Adipocyte (in vitro differentiated cells): ENCODE measurements around the gene PRKCE.

ENCODE experiments used
- DNase-seq: peaks from one replicate; pipeline ENCODE4 v3.0.0-alpha.2; 2015; ENCODE audit warnings: low read depth
- H3K27me3 ChIP-seq: replicated peaks from 2 replicates; pipeline ENCODE4 v1.7.0; 2013; ENCODE audit warnings: mild to moderate bottlenecking, low read length, moderate library complexity; ENCODE audit not compliant: control insufficient read depth, insufficient read depth
- H3K36me3 ChIP-seq: 2 replicates; pipeline ENCODE4 v1.7.0; 2013; ENCODE audit warnings: low read length, mild to moderate bottlenecking, moderate library complexity; ENCODE audit not compliant: control insufficient read depth, insufficient read depth, severe bottlenecking
- H3K4me1 ChIP-seq: 2 replicates; pipeline ENCODE4 v1.7.0; 2013; ENCODE audit warnings: mild to moderate bottlenecking, low read length, moderate library complexity; ENCODE audit not compliant: control insufficient read depth, insufficient read depth
- H3K4me3 ChIP-seq: 2 replicates; pipeline ENCODE4 v1.7.0; 2013; ENCODE audit warnings: mild to moderate bottlenecking, low read length, moderate library complexity
- H3K9ac ChIP-seq: 2 replicates; pipeline ENCODE4 v1.7.0; 2013; ENCODE audit warnings: mild to moderate bottlenecking, low read length, moderate library complexity
- H3K9me3 ChIP-seq: 2 replicates; pipeline ENCODE4 v1.7.0; 2013; ENCODE audit warnings: mild to moderate bottlenecking, low read length, moderate library complexity; ENCODE audit not compliant: control insufficient read depth

PRKCE gene

GRCh38 chr2:46230115-46230571, 578.7 kb downstream of the PRKCE start:
- Histone ChIP-seq H3K9me3 (no peaks in the 10 kb centered on the region), H3K4me3 (no peak overlapping the region), H3K27me3 (no peaks in the 10 kb centered on the region), H3K9ac (no peak overlapping the region), H3K36me3 (no peaks in the 10 kb centered on the region), H3K4me1 (peaks cover 11% of the 10 kb centered on the region)
- no peak for DNase-seq

- Histone ChIP-seq H3K36me3 (no peaks in the 10 kb centered on the region), H3K9me3 (no peaks in the 10 kb centered on the region), H3K4me1 (peaks cover 4% of the 10 kb centered on the region), H3K4me3 (no peak overlapping the region), H3K9ac (no peak overlapping the region), H3K27me3 (no peaks in the 10 kb centered on the region)
- DNase-seq, result no peak
Observed at GRCh38 chr2:46230677-46231425, 579.4 kb downstream of the PRKCE start.

- no peaks in the 10 kb centered on the region for H3K4me1 ChIP-seq
- no peak overlapping the region for H3K4me3 ChIP-seq
- H3K27me3 ChIP-seq, result no peaks in the 10 kb centered on the region
- H3K36me3 ChIP-seq, result no peaks in the 10 kb centered on the region
- H3K9ac ChIP-seq, result no peak overlapping the region
- no peak for DNase-seq
- H3K9me3 ChIP-seq, result no peaks in the 10 kb centered on the region
Observed at GRCh38 chr2:46231721-46232120, 580.2 kb downstream of the PRKCE start.

GRCh38 chr2:46232860-46233259, 581.4 kb downstream of the PRKCE start:
- no peaks in the 10 kb centered on the region for H3K9me3 ChIP-seq
- no peaks in the 10 kb centered on the region for H3K27me3 ChIP-seq
- H3K36me3 ChIP-seq, result no peaks in the 10 kb centered on the region
- H3K9ac ChIP-seq, result no peak overlapping the region
- H3K4me3 ChIP-seq, result no peak overlapping the region
- H3K4me1 ChIP-seq, result no peaks in the 10 kb centered on the region
- DNase-seq, result no peak

- no peaks in the 10 kb centered on the region for H3K27me3 ChIP-seq
- H3K9me3 ChIP-seq, result no peaks in the 10 kb centered on the region
- H3K4me3 ChIP-seq, result no peak overlapping the region
- H3K36me3 ChIP-seq, result no peaks in the 10 kb centered on the region
- no peak for DNase-seq
- H3K4me1 ChIP-seq, result no peaks in the 10 kb centered on the region
- H3K9ac ChIP-seq, result no peak overlapping the region
Observed at GRCh38 chr2:46236006-46236875, 584.8 kb downstream of the PRKCE start.

- H3K9ac ChIP-seq, result no peak overlapping the region
- H3K9me3 ChIP-seq, result no peaks in the 10 kb centered on the region
- H3K36me3 ChIP-seq, result no peaks in the 10 kb centered on the region
- DNase-seq, result no peak
- H3K27me3 ChIP-seq, result no peaks in the 10 kb centered on the region
- no peak overlapping the region for H3K4me3 ChIP-seq
- H3K4me1 ChIP-seq, result no peaks in the 10 kb centered on the region
Observed at GRCh38 chr2:46236876-46237859, 585.7 kb downstream of the PRKCE start.
